ENCODE data around the gene PRKN.

PRKN gene

GRCh38 chr6:161356167-161356854 is 1371.3 kb downstream of the PRKN start:
- ATAC-seq (ENCODE audit: insufficient read depth, low read depth) (no peak), DNase-seq (no peak)
- H3K4me2 ChIP-seq (ENCODE audit: insufficient read depth, low read length): no peak overlapping the region
- no peak overlapping the region for H2AFZ ChIP-seq (ENCODE audit: low read depth, low read length)
- no peaks in the 10 kb centered on the region for H3K36me3 ChIP-seq (ENCODE audit: insufficient read depth, low read length)
- no peaks in the 10 kb centered on the region for H3K4me1 ChIP-seq (ENCODE audit: insufficient read depth, low read length)
- H3K79me2 ChIP-seq (ENCODE audit: insufficient read depth, low read length): no peaks in the 10 kb centered on the region
- H3K4me3 ChIP-seq (ENCODE audit: low read depth in 1 of 2, low read length in 2 of 2): no peak overlapping the region
- peaks cover 2% of the 10 kb centered on the region for H3K9me3 ChIP-seq (ENCODE audit: insufficient read depth, low read length, severe bottlenecking)
- no peak overlapping the region for H3K9ac ChIP-seq (ENCODE audit: low read depth, low read length)
- no peak overlapping the region for H3K27ac ChIP-seq (ENCODE audit: low read length)
- H4K20me1 ChIP-seq (ENCODE audit: insufficient read depth, low read length): no peaks in the 10 kb centered on the region
- no peak for TF ChIP-seq EZH2 (IDR thresholded peaks at IDR 0.05; ENCODE audit: borderline replicate concordance, low read depth, low read length, severe bottlenecking)
- TF ChIP-seq, protein P1, sequence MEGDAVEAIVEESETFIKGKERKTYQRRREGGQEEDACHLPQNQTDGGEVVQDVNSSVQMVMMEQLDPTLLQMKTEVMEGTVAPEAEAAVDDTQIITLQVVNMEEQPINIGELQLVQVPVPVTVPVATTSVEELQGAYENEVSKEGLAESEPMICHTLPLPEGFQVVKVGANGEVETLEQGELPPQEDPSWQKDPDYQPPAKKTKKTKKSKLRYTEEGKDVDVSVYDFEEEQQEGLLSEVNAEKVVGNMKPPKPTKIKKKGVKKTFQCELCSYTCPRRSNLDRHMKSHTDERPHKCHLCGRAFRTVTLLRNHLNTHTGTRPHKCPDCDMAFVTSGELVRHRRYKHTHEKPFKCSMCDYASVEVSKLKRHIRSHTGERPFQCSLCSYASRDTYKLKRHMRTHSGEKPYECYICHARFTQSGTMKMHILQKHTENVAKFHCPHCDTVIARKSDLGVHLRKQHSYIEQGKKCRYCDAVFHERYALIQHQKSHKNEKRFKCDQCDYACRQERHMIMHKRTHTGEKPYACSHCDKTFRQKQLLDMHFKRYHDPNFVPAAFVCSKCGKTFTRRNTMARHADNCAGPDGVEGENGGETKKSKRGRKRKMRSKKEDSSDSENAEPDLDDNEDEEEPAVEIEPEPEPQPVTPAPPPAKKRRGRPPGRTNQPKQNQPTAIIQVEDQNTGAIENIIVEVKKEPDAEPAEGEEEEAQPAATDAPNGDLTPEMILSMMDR (IDR thresholded peaks at IDR 0.05; ENCODE audit: borderline replicate concordance, extremely low read depth, low read length, poor library complexity, severe bottlenecking): no peak
- H3K27me3 ChIP-seq (ENCODE audit: insufficient read depth, low read length, poor library complexity): no peaks in the 10 kb centered on the region

DNA sequence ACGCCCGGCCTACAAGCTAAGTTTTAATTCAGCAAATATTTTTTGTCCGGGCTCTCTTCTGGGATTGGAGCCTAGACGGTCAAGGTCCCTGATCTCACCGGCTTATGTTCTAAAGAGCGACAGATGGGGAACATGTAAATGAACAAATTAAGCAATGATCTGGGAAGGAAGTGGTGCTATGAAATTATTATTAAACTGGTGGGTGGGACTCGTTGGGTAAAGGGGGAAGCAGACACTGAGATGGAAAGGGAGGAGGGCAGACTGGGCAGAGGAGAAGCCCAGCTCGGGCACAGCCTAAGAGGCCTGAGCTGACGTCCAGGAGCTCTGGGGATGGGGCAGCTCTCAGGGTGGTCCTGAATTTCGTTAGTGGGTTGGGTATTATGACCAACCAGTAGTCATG is 1371.9 kb downstream of the PRKN start:
- TF ChIP-seq, protein P1 (IDR thresholded peaks at IDR 0.05; ENCODE audit: borderline replicate concordance, extremely low read depth, low read length, poor library complexity, severe bottlenecking): no peak
- no peak for TF ChIP-seq EZH2 (IDR thresholded peaks at IDR 0.05; ENCODE audit: borderline replicate concordance, low read depth, low read length, severe bottlenecking)

GRCh38 chr6:161354956-161355355 is 1372.6 kb downstream of the PRKN start:
- H3K4me2 ChIP-seq (ENCODE audit: insufficient read depth, low read length): no peak overlapping the region
- H3K36me3 ChIP-seq (ENCODE audit: insufficient read depth, low read length): no peaks in the 10 kb centered on the region
- H3K27ac ChIP-seq (ENCODE audit: low read length): no peak overlapping the region
- no peak for DNase-seq
- no peak overlapping the region for H3K9ac ChIP-seq (ENCODE audit: low read depth, low read length)
- no peak for TF ChIP-seq EZH2 (IDR thresholded peaks at IDR 0.05; ENCODE audit: borderline replicate concordance, low read depth, low read length, severe bottlenecking)
- TF ChIP-seq, protein P1 (IDR thresholded peaks at IDR 0.05; ENCODE audit: borderline replicate concordance, extremely low read depth, low read length, poor library complexity, severe bottlenecking): no peak
- H2AFZ ChIP-seq (ENCODE audit: low read depth, low read length): no peak overlapping the region
- no peaks in the 10 kb centered on the region for H3K27me3 ChIP-seq (ENCODE audit: insufficient read depth, low read length, poor library complexity)
- H4K20me1 ChIP-seq (ENCODE audit: insufficient read depth, low read length): no peaks in the 10 kb centered on the region
- H3K79me2 ChIP-seq (ENCODE audit: insufficient read depth, low read length): no peaks in the 10 kb centered on the region
- peaks cover 2% of the 10 kb centered on the region for H3K9me3 ChIP-seq (ENCODE audit: insufficient read depth, low read length, severe bottlenecking)
- ATAC-seq (ENCODE audit: insufficient read depth, low read depth): no peak
- H3K4me1 ChIP-seq (ENCODE audit: insufficient read depth, low read length): no peaks in the 10 kb centered on the region
- H3K4me3 ChIP-seq (ENCODE audit: low read depth in 1 of 2, low read length in 2 of 2): no peak overlapping the region

More for the DNA sequence above, 1371.9 kb downstream of the PRKN start:
- no peaks in the 10 kb centered on the region for H3K36me3 ChIP-seq (ENCODE audit: insufficient read depth, low read length)
- no peaks in the 10 kb centered on the region for H3K27me3 ChIP-seq (ENCODE audit: insufficient read depth, low read length, poor library complexity)
- H3K9ac ChIP-seq (ENCODE audit: low read depth, low read length): no peak overlapping the region
- no peak overlapping the region for H3K4me3 ChIP-seq (ENCODE audit: low read depth in 1 of 2, low read length in 2 of 2)
- no peak overlapping the region for H2AFZ ChIP-seq (ENCODE audit: low read depth, low read length)
- peaks cover 2% of the 10 kb centered on the region for H3K9me3 ChIP-seq (ENCODE audit: insufficient read depth, low read length, severe bottlenecking)
- no peak overlapping the region for H3K4me2 ChIP-seq (ENCODE audit: insufficient read depth, low read length)
- ATAC-seq (ENCODE audit: insufficient read depth, low read depth) (no peak), DNase-seq (no peak)
- no peaks in the 10 kb centered on the region for H4K20me1 ChIP-seq (ENCODE audit: insufficient read depth, low read length)
- no peak overlapping the region for H3K27ac ChIP-seq (ENCODE audit: low read length)
- no peaks in the 10 kb centered on the region for H3K4me1 ChIP-seq (ENCODE audit: insufficient read depth, low read length)
- H3K79me2 ChIP-seq (ENCODE audit: insufficient read depth, low read length): no peaks in the 10 kb centered on the region

All from DND-41 (cell line).